Effector memory CD4-positive, alpha-beta T cell (primary cell): ENCODE measurements around the gene KLF11.

ENCODE experiments used
- DNase-seq, 3 donors: peaks; one replicate each; pipeline ENCODE4 v3.0.0-alpha.2; 2020
- H3K27ac ChIP-seq: 2 replicates; pipeline ENCODE4 v1.7.0; 2013; ENCODE audit warnings: mild to moderate bottlenecking, low read length, moderate library complexity; ENCODE audit not compliant: insufficient read depth, poor library complexity, severe bottlenecking
- H3K27me3 ChIP-seq: replicated peaks from 2 replicates; pipeline ENCODE4 v1.7.0; 2013; ENCODE audit warnings: mild to moderate bottlenecking, low read length; ENCODE audit not compliant: insufficient read depth, control insufficient read depth, poor library complexity, severe bottlenecking
- H3K36me3 ChIP-seq: 2 replicates; pipeline ENCODE4 v1.7.0; 2013; ENCODE audit warnings: mild to moderate bottlenecking, low read length, moderate library complexity; ENCODE audit not compliant: control insufficient read depth, insufficient read depth
- H3K4me1 ChIP-seq: 2 replicates; pipeline ENCODE4 v1.7.0; 2013; ENCODE audit warnings: low read length, mild to moderate bottlenecking; ENCODE audit not compliant: control insufficient read depth, insufficient read depth, poor library complexity, severe bottlenecking
- H3K4me3 ChIP-seq: 2 replicates; pipeline ENCODE4 v1.7.0; 2013; ENCODE audit warnings: low read length, low read depth, mild to moderate bottlenecking; ENCODE audit not compliant: insufficient read depth, poor library complexity, severe bottlenecking
- H3K9me3 ChIP-seq: 2 replicates; pipeline ENCODE4 v1.7.0; 2013; ENCODE audit warnings: mild to moderate bottlenecking, low read length, moderate library complexity; ENCODE audit not compliant: control insufficient read depth

Gene KLF11

GRCh38 chr2:10076511-10076910 lies 33.2 kb downstream of the KLF11 start:
- no peak overlapping the region for H3K4me3 ChIP-seq
- H3K27ac ChIP-seq: no peak overlapping the region
- peaks cover 21% of the 10 kb centered on the region for H3K4me1 ChIP-seq
- no peak for DNase-seq
- H3K36me3 ChIP-seq: no peaks in the 10 kb centered on the region
- H3K27me3 ChIP-seq: peaks cover 31% of the 10 kb centered on the region
- no peaks in the 10 kb centered on the region for H3K9me3 ChIP-seq

- DNase-seq: no peak
- no peak overlapping the region for H3K4me3 ChIP-seq
- H3K4me1 ChIP-seq: peaks cover 23% of the 10 kb centered on the region
- no peak overlapping the region for H3K27ac ChIP-seq
- H3K27me3 ChIP-seq: peaks cover 35% of the 10 kb centered on the region
- no peaks in the 10 kb centered on the region for H3K36me3 ChIP-seq
- no peaks in the 10 kb centered on the region for H3K9me3 ChIP-seq
Measured at GRCh38 chr2:10076988-10077527, 33.7 kb downstream of the KLF11 start.

DNA sequence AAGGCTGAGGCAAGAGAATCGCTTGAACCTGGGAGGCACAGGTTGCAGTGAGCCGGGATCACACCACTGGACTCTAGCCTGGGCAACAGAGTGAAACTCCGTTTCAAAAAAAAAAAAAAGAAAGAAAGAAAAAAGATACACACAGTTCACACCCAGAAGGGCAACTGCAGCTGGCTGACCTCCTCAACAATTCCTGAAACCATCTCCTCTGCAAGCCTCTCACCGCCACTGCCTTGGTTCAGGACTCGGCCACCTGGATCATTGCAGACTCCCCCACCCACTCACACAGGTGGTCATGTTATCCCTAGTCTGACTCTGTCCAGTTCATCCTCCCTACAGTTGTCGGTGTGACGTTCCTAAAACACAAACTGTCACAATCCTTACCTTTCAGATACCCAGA lies 34.7 kb downstream of the KLF11 start:
- H3K4me3 ChIP-seq: no peak overlapping the region
- no peak overlapping the region for H3K27ac ChIP-seq
- peaks cover 40% of the 10 kb centered on the region for H3K27me3 ChIP-seq
- no peaks in the 10 kb centered on the region for H3K9me3 ChIP-seq
- H3K36me3 ChIP-seq: no peaks in the 10 kb centered on the region
- no peak for DNase-seq
- H3K4me1 ChIP-seq: peaks cover 23% of the 10 kb centered on the region

DNA sequence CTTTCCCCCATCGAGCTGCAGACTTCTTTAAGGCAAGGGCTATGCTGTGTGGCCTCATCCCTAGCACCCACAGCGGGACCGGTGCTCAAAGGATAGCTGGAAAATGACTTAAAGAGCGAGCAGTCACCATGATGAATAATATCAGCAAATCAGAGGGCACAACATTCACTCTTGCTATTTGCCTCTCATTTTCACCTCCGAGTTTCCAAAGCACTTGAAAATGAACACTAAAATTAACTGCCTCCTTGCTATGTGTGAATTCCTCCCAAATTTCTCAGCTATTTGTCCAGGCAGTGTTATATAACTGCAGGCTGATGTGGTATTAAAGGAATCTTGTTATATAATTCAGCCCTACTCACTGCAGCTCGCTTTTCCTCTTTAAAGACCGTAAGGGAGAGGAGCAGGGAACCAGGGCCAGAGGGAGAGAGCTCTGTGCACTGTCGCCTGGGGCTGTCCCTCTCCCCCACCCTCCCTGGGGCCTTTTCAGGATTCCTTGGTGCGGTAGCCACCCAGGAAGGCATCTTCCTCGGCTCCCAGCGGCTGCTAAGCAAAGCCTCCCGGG lies 35.4 kb downstream of the KLF11 start:
- H3K4me3 ChIP-seq: no peak overlapping the region
- H3K27me3 ChIP-seq: peaks cover 47% of the 10 kb centered on the region
- DNase-seq: no peak

GRCh38 chr2:10079266-10079869 lies 36.0 kb downstream of the KLF11 start:
- DNase-seq: no peak
- Histone ChIP-seq H3K4me1 (peaks cover 23% of the 10 kb centered on the region), H3K27ac (no peak overlapping the region), H3K27me3 (peaks cover 53% of the 10 kb centered on the region), H3K9me3 (no peaks in the 10 kb centered on the region), H3K4me3 (no peak overlapping the region), H3K36me3 (no peaks in the 10 kb centered on the region)

More for the DNA sequence above, 35.4 kb downstream of the KLF11 start:
- no peaks in the 10 kb centered on the region for H3K9me3 ChIP-seq
- peaks cover 23% of the 10 kb centered on the region for H3K4me1 ChIP-seq
- no peak overlapping the region for H3K27ac ChIP-seq
- no peaks in the 10 kb centered on the region for H3K36me3 ChIP-seq

DNA sequence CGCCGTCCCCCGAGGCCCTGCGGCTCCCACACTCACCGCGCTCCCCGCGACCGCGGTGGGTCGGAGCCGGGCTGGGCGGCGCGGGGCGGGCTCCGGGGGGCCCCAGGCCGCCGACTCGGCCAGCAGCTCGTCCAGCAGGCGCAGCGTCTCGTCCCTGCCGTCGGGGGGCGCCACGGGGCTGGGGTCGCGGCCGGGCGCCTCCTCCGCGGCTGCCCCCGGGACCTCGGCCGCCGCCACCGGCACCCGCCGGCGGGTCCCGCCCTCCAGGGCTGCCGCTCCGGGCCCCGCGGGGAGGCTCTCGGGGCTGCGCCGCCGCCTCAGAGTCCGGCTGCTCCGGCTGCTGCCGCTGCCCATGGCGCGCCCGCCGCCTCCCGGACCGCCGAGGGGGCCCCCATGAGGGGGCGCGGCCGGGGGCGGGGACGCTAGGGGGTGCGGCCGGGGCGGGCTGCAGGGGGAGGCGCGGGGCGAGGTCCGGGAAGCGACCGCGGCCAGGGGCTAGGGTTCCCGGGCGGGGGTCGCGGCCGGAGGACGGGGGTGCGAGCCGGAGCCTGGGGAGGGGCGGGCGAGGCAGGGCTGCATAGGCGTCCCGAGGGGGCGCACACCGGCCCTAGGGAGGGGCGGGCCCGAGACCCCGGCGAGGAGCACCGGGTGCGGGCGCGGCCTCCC lies 36.7 kb downstream of the KLF11 start, which contains the start of gene CYS1:
TSS of gene CYS1 (minus strand) at position 542 of the 666 bp plus-strand sequence. CDS start at position 354, 188 bp downstream.
- DNase-seq: no peak

DNA sequence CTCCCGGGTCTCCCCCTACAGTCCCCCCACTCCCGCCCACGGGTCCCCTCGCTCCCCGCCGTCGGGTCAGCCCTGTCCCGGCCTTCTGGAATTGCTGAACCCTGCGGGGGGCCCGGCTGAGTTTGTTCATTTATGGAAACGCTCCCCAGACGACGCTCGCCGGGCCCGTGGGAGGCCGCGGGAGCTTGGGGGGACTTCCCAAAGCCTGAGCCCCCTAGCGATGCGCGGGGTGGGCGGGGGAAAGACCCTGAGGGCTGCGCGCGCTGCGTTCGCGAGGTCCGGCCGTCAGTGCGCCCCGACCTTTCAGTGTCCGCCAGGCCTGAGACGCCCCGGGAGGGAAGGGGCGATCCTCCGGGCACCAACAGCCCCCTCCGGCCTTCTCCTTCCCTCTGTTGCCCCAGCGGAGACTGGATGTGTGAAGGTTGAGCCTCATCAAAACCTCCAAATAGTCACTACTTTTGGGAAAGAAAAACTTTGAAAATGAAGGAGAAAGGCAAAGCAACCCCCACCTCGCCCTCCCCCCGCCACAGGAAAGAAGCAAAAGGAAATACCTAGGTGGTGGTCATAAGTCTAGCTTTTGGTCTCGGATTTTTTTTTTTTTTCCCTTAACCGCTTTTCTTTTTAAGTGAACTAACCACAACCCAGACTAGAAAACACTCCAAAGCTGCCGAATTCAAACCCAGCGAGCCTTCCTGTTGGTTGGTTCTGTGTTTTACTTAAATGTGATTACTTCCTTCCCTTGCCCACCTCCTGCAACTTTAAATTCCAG lies 37.4 kb downstream of the KLF11 start:
- peaks cover 56% of the 10 kb centered on the region for H3K27me3 ChIP-seq
- H3K4me1 ChIP-seq: peaks cover 23% of the 10 kb centered on the region
- H3K9me3 ChIP-seq: no peaks in the 10 kb centered on the region
- H3K27ac ChIP-seq: no peak overlapping the region
- H3K4me3 ChIP-seq: peak overlapping the region; percentile 50
- no peaks in the 10 kb centered on the region for H3K36me3 ChIP-seq
- DNase-seq: peak in 1 of 3 donors; percentile 21

More for the DNA sequence above, 36.7 kb downstream of the KLF11 start, which contains the start of gene CYS1:
- Histone ChIP-seq H3K4me3 (peak within 1 kb of the TSS; percentile 50), H3K27me3 (peaks cover 56% of the 10 kb centered on the region), H3K36me3 (no peaks in the 10 kb centered on the region), H3K27ac (no peak within 1 kb of the TSS), H3K9me3 (no peaks in the 10 kb centered on the region), H3K4me1 (peaks cover 23% of the 10 kb centered on the region)

DNA sequence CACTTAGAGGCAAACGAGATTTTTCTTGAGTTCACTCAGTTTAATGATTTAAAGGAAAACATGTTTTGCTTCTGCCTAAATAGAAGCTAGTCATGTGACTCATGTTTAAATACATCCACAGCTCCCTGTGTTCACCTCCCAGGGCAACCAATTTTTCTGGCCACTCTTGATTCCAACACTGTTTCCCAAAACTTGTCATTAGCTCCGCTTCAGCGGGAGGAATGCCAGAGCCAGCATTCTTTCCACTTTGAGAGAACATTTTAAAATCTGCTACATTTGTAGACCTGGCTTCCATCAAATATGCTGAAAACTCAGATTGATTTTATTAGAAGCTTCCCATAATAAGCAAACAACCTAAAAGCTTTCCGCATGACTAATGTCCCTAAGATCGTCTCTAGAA lies 39.7 kb downstream of the KLF11 start:
- Histone ChIP-seq H3K9me3 (no peaks in the 10 kb centered on the region), H3K4me1 (peaks cover 23% of the 10 kb centered on the region), H3K4me3 (no peak overlapping the region), H3K27ac (no peak overlapping the region), H3K27me3 (peaks cover 46% of the 10 kb centered on the region), H3K36me3 (no peaks in the 10 kb centered on the region)
- no peak for DNase-seq

- peaks cover 23% of the 10 kb centered on the region for H3K4me1 ChIP-seq
- H3K27ac ChIP-seq: no peak overlapping the region
- H3K9me3 ChIP-seq: no peaks in the 10 kb centered on the region
- no peaks in the 10 kb centered on the region for H3K36me3 ChIP-seq
- no peak for DNase-seq
- no peak overlapping the region for H3K4me3 ChIP-seq
- peaks cover 43% of the 10 kb centered on the region for H3K27me3 ChIP-seq
Measured at GRCh38 chr2:10083692-10084211, 40.4 kb downstream of the KLF11 start.
